PFSK-1 (cell line): ENCODE measurements around the gene CS.

Source experiments
- FOXP2 ChIP-seq: optimal IDR thresholded peaks from 2 replicates; pipeline ENCODE3; 2011; ENCODE audit warnings: borderline replicate concordance, control low read depth, inconsistent platforms; ENCODE audit not compliant: insufficient read depth; ENCODE audit errors: extremely low read length, extremely low read depth
- POLR2AphosphoS5 ChIP-seq: IDR thresholded peaks from 2 replicates; pipeline ENCODE4 v1.6.1; 2012; ENCODE audit warnings: low read depth, mild to moderate bottlenecking, control low read depth, low read length, moderate library complexity
- SIN3A ChIP-seq: IDR thresholded peaks from 2 replicates; pipeline ENCODE4 v1.6.1; 2012; ENCODE audit warnings: mild to moderate bottlenecking, low read length, moderate library complexity, borderline replicate concordance; ENCODE audit not compliant: insufficient read depth
- TAF1 ChIP-seq: IDR thresholded peaks from 2 replicates; pipeline ENCODE4 v1.6.1; 2012; ENCODE audit warnings: low read length, control low read depth, borderline replicate concordance; ENCODE audit not compliant: insufficient read depth
- TF ChIP-seq, protein P1 (sequence below), 2 experiments: IDR thresholded peaks; 2 replicates each; pipeline versions ENCODE4 v1.6.1 to v1.8.0; 2011 to 2012; ENCODE audit warnings: low read depth in 2 of 2, low read length in 2 of 2, control low read depth in 1 of 2, inconsistent platforms in 1 of 2, mild to moderate bottlenecking in 1 of 2, moderate library complexity in 1 of 2; ENCODE audit not compliant: insufficient read depth in 1 of 2

CS gene

DNA sequence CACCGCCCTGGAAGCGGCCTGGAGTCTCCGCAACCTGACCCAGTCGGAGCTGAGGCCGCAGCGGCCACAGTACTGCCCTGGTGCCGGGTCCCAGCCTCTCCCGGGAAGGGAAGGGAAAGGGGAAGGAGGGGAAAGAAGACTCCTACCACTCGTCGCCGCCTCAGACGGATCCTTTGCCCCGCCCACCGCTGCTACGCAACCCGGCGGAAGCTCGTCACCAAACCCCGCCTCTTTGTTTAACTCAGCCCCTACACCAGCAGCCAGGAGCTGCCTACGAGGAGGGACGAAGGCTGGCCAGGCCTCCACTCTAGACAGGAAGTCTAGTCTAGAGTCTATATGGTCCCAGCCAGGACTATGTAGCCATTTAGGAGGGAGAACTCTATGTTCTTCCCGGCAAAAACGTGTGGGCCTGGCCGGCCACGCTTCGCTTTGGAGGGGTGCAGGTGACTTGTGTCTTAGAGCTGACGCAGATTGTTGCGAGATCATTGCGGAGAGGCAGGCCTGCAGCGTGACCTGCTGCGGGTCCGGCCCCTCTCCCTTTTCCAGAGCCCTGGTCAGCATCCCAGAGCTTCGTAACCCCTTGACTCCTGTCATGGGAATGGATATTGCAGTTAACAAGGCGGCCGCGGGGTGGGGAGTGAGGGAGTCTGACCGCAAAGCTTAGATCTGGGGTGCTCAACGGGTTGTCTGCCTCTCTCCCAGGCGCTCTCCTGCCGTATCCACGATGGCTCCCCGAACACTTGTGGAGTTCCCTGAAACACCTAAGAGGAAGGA lies 78.2 kb downstream of the CS start, which contains the start of gene RNF41:
Gene RNF41, minus strand, starts transcription at position 166 of the 774 bp plus-strand sequence. CDS start 7,875 bp downstream, outside the sequence.
- TF ChIP-seq, protein P1, sequence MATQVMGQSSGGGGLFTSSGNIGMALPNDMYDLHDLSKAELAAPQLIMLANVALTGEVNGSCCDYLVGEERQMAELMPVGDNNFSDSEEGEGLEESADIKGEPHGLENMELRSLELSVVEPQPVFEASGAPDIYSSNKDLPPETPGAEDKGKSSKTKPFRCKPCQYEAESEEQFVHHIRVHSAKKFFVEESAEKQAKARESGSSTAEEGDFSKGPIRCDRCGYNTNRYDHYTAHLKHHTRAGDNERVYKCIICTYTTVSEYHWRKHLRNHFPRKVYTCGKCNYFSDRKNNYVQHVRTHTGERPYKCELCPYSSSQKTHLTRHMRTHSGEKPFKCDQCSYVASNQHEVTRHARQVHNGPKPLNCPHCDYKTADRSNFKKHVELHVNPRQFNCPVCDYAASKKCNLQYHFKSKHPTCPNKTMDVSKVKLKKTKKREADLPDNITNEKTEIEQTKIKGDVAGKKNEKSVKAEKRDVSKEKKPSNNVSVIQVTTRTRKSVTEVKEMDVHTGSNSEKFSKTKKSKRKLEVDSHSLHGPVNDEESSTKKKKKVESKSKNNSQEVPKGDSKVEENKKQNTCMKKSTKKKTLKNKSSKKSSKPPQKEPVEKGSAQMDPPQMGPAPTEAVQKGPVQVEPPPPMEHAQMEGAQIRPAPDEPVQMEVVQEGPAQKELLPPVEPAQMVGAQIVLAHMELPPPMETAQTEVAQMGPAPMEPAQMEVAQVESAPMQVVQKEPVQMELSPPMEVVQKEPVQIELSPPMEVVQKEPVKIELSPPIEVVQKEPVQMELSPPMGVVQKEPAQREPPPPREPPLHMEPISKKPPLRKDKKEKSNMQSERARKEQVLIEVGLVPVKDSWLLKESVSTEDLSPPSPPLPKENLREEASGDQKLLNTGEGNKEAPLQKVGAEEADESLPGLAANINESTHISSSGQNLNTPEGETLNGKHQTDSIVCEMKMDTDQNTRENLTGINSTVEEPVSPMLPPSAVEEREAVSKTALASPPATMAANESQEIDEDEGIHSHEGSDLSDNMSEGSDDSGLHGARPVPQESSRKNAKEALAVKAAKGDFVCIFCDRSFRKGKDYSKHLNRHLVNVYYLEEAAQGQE (IDR thresholded peaks at IDR 0.05; ENCODE audit: insufficient read depth in 1 of 2, low read depth in 2 of 2, low read length in 2 of 2): peak in 1 of 2 experiments; percentile 47; a peak in 1 of 4 replicates
- TF ChIP-seq TAF1 (peak; percentile 89), POLR2AphosphoS5 (peak; percentile 94), FOXP2 (peak; percentile 46), SIN3A (no peak)
